Activated CD4-positive, CD25-positive, alpha-beta regulatory T cell treated with anti-CD3 and anti-CD28 coated beads, Interleukin-2, amount 50 U/mL, for 72 hours (primary cell): ENCODE measurements around the gene DIS3L2.

Source experiments
- DNase-seq: peaks from one replicate; pipeline ENCODE4 v3.0.0; 2021

Gene DIS3L2

DNA sequence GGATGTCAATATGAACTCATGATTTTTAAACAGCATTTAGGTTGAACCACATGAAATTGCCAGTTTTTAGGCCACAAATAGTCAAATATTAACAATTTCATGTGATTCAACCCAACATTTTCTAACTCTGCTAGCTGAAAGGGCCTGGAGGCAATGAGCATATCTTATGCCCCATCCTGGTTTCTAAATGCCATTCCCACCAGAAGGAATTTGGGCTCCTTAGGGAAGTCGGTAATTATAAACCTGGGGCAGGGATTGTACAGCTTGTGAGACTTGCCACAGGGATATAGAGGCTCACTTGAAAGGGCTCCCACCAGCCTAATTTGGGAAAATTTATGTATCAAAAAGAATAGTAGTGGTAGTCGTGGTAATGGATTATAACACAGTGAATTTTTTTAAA lies 238.7 kb downstream of the DIS3L2 start:
- DNase-seq, result no peak

DNA sequence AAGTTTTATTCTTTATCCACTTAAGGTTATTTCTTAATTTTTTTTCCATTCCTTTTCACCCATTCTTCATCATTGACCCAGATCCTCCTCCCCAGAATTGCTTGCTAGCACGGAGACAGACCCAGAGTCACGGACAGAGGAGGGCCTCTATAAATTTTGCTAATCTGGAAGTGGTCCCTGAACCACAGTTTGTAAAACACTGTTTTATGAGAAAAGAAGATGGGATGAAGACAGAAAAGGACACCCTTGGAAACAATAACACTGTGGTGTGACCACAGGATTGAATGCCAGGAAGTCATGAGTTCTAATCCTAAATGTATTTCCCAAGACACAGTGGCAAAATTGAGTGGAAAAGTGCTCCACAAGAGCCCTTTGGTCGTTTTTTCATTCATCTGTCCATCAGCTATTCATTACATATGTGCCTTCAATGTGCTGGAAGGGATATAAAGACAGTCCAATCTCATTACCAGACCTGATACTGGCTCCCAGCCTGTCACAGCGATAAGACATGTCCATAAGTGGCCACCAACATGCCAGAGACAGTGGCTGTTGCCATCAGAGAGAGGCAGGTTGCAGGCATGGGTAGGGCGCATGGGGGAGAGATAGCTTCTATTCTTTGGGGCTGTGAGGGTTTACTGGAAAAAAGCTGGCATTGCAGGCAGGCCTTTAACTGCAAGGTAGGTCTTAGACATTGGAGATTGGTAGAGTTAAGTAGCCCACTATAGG lies 241.8 kb downstream of the DIS3L2 start:
- DNase-seq, result no peak

GRCh38 chr2:232203936-232204335 lies 242.4 kb downstream of the DIS3L2 start:
- DNase-seq, result no peak

DNA sequence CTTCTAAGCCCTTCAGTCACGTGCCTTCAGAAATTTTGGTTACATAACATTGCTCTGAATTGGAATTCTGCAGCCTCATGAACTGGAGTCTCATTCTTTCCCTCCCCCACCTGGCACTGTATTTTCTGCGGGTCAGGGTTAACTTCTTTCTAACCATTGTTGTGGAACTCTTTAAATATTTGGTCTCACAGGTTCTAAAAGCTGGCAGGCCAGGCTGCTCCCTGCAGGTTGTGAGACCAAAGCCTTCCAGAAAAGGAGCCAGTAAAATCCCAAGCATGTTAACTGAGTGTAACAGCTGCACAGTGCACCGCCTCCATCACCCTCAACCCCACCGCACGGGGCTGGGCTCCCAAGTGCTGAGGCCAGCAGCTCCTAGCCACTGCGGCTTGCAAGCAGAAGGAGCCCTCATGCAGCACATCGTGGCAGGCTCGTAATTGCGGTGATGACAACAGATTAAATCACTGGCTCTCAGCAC lies 243.0 kb downstream of the DIS3L2 start:
- no peak for DNase-seq

- DNase-seq, result no peak
Measured at GRCh38 chr2:232207174-232207573, 245.7 kb downstream of the DIS3L2 start.

- no peak for DNase-seq
Measured at GRCh38 chr2:232210306-232210705, 248.8 kb downstream of the DIS3L2 start.

GRCh38 chr2:232211743-232212686 lies 250.5 kb downstream of the DIS3L2 start:
- DNase-seq, result no peak

DNA sequence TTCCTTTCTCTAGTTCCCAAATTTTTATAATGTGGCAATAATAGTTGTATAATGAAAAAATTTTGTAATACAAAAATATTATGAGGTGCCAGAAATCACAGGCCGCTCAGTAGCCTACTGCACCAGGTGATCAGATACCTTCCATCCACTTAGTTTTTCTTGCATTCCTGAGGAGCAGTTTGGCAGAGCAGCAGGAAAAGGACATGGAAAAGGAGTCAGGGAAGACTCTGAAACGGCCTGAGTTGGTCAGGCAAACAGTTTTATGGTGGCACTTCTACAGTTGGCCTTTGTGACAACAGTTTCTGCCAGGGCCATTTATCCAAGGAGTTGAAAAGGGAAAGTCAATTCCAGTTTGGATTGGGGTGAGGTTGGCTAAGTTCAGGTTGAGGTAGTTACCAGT lies 251.7 kb downstream of the DIS3L2 start:
- no peak for DNase-seq

DNA sequence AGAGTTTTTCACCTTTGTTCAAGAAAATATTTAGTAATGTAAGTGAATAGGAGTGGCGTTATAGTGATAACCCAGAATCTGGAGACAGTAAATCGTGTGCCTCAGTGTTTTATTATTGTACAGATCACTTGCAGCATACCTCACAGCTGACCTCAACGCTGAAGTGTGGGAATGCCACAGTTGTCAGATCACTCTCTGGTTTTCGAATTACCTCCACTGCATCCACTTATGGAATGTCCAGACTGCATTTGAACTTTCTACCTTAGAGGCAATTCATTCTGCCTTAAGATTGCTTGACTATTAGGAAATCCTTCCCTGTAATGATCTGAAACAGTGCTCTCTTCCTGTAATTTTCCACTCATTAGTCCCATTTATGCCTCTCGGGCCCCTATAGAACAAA lies 252.5 kb downstream of the DIS3L2 start:
- no peak for DNase-seq

GRCh38 chr2:232216028-232216427 lies 254.5 kb downstream of the DIS3L2 start:
- no peak for DNase-seq

GRCh38 chr2:232218778-232219495 lies 257.4 kb downstream of the DIS3L2 start:
- no peak for DNase-seq

DNA sequence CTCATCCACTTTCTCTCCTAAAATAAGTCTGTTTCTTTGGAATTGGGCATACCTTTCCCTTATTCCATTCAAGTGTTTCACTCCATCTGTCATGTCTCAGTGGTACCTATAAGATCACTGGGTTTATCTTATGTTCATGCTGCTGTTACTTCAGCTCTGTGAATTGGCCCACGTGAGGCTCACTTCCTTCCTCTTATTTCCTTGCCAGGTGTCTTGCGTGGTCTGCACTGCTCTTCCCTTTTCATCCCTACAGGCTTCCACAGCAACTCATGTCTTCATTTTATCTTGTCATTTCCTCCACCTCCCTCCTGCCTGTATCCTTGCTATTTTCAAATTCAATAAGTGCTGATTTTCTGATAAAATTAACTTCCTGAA lies 258.0 kb downstream of the DIS3L2 start:
- DNase-seq, result no peak

DNA sequence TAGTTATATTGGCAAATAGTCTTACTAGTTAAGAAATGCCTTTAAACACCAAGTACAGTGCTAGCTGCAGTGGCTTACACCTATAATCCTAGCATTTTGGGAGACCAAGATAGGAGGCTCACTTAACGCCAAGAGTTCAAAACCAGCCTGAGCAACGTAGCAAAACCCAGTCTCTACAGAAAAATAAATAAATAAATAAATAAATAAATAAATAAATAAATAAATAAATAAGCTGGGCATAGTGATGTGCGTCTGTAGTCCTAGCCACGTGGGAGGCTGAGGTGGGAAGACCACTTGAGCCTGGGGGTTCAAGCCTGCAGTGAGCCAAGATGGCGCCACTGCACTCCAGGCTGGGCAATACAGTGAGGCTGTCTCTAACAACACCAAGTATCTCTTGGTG lies 258.4 kb downstream of the DIS3L2 start:
- no peak for DNase-seq

GRCh38 chr2:232225429-232225828 lies 263.9 kb downstream of the DIS3L2 start:
- DNase-seq, result no peak

DNA sequence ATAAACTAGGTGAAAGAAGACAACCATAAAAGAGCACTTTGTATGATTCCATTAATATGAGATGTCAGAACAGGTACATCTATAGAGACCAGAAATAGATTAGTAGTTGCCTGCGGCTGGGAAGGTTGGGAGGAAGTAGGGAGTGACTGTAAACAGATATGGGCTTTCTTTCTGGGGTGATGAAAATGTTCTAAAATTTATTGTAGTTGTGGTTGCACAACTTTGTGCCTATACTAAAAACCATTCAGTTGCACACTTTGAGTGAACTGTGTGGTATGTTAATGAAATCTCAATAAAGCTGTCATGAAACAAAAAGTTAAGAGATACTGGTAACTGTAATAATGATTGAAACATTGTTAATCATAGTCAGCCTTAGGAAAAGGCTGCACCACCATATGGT lies 264.4 kb downstream of the DIS3L2 start:
- DNase-seq, result no peak

- DNase-seq, result no peak
Measured at GRCh38 chr2:232228332-232228731, 266.8 kb downstream of the DIS3L2 start.

GRCh38 chr2:232228971-232229894 lies 267.7 kb downstream of the DIS3L2 start:
- DNase-seq, result no peak

GRCh38 chr2:232229911-232230310 lies 268.4 kb downstream of the DIS3L2 start:
- DNase-seq, result no peak

GRCh38 chr2:232230560-232230959 lies 269.0 kb downstream of the DIS3L2 start:
- no peak for DNase-seq

GRCh38 chr2:232231554-232231953 lies 270.0 kb downstream of the DIS3L2 start:
- DNase-seq, result no peak

DNA sequence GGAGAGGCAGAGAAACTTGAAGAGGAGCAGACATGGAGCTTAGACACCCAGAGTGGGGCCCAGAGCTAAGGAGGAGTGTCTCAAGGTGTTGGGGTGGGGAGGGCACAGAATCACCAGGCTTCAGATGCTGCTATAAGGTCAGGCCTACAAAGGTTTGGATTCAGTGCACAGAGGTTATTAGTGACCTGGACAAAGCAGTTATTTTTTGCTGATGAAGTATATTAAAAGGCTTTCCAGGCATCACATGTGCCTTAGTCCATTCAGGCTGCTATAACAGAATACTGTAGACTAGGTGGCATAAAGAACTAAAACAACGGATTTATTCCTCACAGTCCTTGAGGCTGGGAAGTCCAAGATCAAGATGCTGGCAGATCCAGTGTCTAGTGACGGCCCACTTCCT lies 271.4 kb downstream of the DIS3L2 start:
- no peak for DNase-seq

GRCh38 chr2:232234922-232235615 lies 273.6 kb downstream of the DIS3L2 start:
- DNase-seq, result no peak
